Glutamatergic neuron (in vitro differentiated cells): ENCODE results near the gene CMKLR1. TPM values are rescaled to one million over a fixed set of nuclear protein-coding genes. Genes with fewer than 3 reads are reported as not detected.

Experiments
- DNase-seq: peaks from one replicate; pipeline ENCODE4 v3.0.0; 2022
- H3K27ac Mint-ChIP-seq: one replicate; pipeline ENCODE4 v1.8.0; 2020; ENCODE audit warnings: mild to moderate bottlenecking, mixed read lengths, inconsistent platforms; ENCODE audit not compliant: unreplicated experiment
- H3K27me3 Mint-ChIP-seq: one replicate; pipeline ENCODE4 v1.8.0; 2020; ENCODE audit warnings: mild to moderate bottlenecking, moderate library complexity, mixed read lengths, inconsistent platforms; ENCODE audit not compliant: unreplicated experiment
- H3K36me3 Mint-ChIP-seq: one replicate; pipeline ENCODE4 v1.8.0; 2020; ENCODE audit warnings: mild to moderate bottlenecking, mixed read lengths, inconsistent platforms; ENCODE audit not compliant: unreplicated experiment
- H3K4me1 Mint-ChIP-seq: one replicate; pipeline ENCODE4 v1.8.0; 2020; ENCODE audit warnings: mild to moderate bottlenecking, low read depth, mixed read lengths, inconsistent platforms; ENCODE audit not compliant: unreplicated experiment
- H3K4me3 Mint-ChIP-seq: one replicate; pipeline ENCODE4 v1.8.0; 2020; ENCODE audit warnings: mild to moderate bottlenecking, mixed read lengths, inconsistent platforms; ENCODE audit not compliant: unreplicated experiment
- H3K9me3 Mint-ChIP-seq: one replicate; pipeline ENCODE4 v1.8.0; 2020; ENCODE audit warnings: mild to moderate bottlenecking, moderate library complexity, mixed read lengths, inconsistent platforms; ENCODE audit not compliant: unreplicated experiment
- total RNA-seq: library from RNA; stranded (reverse); fragmentation: NEBNext Ultra II Directional; extraction: Animal tissue kit (Norgen Biotek cat#: 25700); gene quantifications from one replicate; pipeline ENCODE4 v1.2.1, GENCODE V29; 2021; ENCODE audit not compliant: unreplicated experiment
- TF ChIP-seq, protein P1 (sequence below): fragments of 200-600 bp; sonication (generic); IDR thresholded peaks from one replicate; pipeline ENCODE4 v1.5.0; 2021; ENCODE audit not compliant: partially characterized antibody, unreplicated experiment

The CMKLR1 gene
- total RNA-seq, 1 donor from 2014 or later = not detected

DNA sequence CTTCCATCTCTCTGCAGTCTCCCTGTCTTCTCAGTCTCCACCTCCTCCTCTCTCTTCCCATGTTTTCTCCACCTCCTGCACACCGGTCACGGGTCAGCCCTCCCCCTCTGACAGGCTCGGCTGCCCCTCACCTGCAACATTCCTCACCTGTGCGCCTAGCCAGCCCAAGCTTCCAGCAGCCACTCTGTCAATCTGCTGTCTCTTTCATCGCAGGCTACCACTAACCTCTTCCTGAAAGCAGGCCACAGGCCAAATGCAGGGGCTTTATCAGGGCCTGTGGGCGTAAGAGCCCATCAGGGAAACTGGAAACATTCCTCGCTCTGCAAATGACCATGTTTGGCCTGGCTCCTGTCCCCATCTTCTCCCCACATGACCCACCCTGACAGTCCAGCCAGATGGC is 34.5 kb downstream of the CMKLR1 start:
- Mint-ChIP-seq H3K4me3 (peak overlapping the region; percentile 45), H3K4me1 (peaks cover 21% of the 10 kb centered on the region), H3K36me3 (no peaks in the 10 kb centered on the region), H3K27me3 (peaks cover 12% of the 10 kb centered on the region), H3K9me3 (peaks cover 3% of the 10 kb centered on the region), H3K27ac (peak overlapping the region; percentile 52)
- DNase-seq = no peak
- TF ChIP-seq, protein P1, sequence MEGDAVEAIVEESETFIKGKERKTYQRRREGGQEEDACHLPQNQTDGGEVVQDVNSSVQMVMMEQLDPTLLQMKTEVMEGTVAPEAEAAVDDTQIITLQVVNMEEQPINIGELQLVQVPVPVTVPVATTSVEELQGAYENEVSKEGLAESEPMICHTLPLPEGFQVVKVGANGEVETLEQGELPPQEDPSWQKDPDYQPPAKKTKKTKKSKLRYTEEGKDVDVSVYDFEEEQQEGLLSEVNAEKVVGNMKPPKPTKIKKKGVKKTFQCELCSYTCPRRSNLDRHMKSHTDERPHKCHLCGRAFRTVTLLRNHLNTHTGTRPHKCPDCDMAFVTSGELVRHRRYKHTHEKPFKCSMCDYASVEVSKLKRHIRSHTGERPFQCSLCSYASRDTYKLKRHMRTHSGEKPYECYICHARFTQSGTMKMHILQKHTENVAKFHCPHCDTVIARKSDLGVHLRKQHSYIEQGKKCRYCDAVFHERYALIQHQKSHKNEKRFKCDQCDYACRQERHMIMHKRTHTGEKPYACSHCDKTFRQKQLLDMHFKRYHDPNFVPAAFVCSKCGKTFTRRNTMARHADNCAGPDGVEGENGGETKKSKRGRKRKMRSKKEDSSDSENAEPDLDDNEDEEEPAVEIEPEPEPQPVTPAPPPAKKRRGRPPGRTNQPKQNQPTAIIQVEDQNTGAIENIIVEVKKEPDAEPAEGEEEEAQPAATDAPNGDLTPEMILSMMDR = no peak

DNA sequence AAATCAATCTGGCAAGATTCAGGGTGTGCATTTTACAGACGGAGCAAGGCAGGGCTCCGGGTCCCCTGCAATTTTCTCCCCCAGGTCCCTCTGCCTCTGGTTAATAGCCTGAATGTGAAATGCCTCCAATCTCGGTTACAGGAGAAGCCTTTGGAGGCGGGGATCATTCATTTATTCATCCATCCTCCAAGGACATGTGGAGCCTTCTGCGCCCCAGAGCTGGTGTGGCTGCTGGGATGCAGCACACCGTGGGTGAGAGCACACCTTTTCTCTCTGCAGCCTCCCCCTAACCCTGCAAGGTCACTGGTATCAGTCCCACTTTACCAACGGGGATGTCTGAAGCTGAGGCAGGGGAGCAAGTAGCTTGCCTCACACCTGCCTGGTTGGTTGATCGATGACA is 35.4 kb downstream of the CMKLR1 start:
- H3K4me1 Mint-ChIP-seq = peaks cover 21% of the 10 kb centered on the region
- peaks cover 12% of the 10 kb centered on the region for H3K27me3 Mint-ChIP-seq
- no peak overlapping the region for H3K27ac Mint-ChIP-seq
- TF ChIP-seq, protein P1 = no peak
- H3K36me3 Mint-ChIP-seq = no peaks in the 10 kb centered on the region
- no peak for DNase-seq
- H3K4me3 Mint-ChIP-seq = no peak overlapping the region
- H3K9me3 Mint-ChIP-seq = peaks cover 3% of the 10 kb centered on the region

DNA sequence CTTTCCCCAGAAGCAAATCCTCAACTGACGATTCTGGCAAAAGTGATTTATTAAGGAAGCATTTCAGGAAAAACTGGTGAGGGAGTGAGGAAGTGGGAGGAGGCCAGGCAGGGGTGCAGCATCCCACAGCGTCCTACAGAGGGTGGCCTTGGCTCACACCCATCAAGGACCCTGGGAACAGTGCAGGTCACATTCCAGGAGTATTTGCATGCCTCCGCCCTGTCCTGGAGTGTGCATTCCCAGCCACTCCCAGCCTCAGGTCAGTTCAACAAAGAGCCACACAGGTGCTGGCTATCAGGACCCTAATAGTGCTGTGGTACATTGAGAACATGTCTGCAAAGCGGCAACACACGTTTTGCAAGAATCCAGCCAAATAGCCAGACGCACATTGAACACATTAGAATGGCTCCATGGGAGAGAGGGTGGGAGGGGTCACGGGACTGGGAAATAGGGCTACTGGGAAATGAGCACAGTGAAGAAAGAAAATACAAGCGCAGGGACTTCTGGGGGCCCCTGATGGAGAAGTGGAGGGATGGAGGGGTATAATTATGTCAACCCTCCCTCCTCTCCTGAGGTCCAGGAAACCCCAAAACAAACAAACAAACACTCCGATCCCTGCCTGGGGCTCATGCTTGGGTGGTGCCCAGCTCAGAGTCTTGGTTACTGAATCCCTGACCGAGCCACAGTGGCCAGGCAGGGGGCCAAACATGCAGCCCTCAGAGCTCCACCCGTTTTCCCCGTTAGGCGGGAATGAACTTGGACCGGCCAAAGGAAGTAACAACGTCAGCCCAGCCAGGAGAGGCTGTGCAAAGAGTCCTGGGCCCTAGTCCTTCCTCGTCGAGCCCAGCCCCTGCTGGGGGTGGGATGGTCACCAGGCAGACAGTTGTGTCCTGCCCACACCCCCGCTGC is 36.5 kb downstream of the CMKLR1 start:
- TF ChIP-seq, protein P1 = no peak
- no peaks in the 10 kb centered on the region for H3K36me3 Mint-ChIP-seq
- peaks cover 21% of the 10 kb centered on the region for H3K4me1 Mint-ChIP-seq
- H3K4me3 Mint-ChIP-seq = no peak overlapping the region
- peaks cover 10% of the 10 kb centered on the region for H3K27me3 Mint-ChIP-seq
- H3K9me3 Mint-ChIP-seq = peaks cover 5% of the 10 kb centered on the region
- no peak overlapping the region for H3K27ac Mint-ChIP-seq
- no peak for DNase-seq

DNA sequence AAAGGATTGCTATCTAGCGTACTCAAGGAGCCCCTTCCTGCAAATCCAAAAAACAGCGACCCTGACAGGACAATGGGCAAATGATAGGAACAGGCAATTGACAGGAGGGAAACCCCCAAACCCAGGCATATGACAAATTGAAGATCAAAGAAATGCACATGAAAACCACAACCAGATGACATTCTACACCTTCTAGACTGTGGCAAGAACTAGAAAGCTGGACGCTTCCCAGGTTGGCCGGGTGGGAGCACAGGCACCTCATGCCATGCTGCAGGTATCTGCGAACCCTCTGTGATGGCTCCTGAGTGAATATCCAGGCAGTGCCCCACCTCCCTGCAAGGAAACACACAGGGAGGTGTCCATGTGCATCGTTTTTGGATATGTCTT is 37.1 kb downstream of the CMKLR1 start:
- DNase-seq = no peak
- Mint-ChIP-seq H3K36me3 (no peaks in the 10 kb centered on the region), H3K27ac (no peak overlapping the region), H3K4me3 (no peak overlapping the region), H3K4me1 (peaks cover 21% of the 10 kb centered on the region), H3K9me3 (peaks cover 6% of the 10 kb centered on the region), H3K27me3 (peaks cover 8% of the 10 kb centered on the region)
- TF ChIP-seq, protein P1 = no peak

DNA sequence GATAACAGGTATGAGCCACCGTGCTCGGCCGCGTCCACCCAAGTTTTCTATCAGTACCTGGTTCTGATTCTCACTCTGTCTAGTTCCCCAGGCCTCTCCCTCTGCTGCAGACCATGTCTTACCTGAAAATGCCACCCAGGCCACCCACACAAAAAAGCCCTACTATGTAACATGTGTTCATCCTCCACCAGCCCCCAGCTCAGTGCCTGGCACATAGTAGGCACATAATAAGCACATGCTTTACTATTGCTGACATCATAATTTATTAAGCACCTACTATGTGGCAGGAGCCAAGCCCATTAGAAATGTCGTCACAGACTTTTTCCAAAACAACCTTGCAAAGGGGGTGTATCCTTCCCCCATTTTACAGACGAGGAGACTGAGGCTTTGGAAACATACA is 37.8 kb downstream of the CMKLR1 start:
- TF ChIP-seq, protein P1 = no peak
- H3K4me3 Mint-ChIP-seq = no peak overlapping the region
- H3K9me3 Mint-ChIP-seq = peaks cover 3% of the 10 kb centered on the region
- DNase-seq = no peak
- H3K36me3 Mint-ChIP-seq = no peaks in the 10 kb centered on the region
- peaks cover 16% of the 10 kb centered on the region for H3K4me1 Mint-ChIP-seq
- no peak overlapping the region for H3K27ac Mint-ChIP-seq
- peaks cover 6% of the 10 kb centered on the region for H3K27me3 Mint-ChIP-seq
